HCT116 (cell line): ENCODE measurements around the gene GPS2. TPM values are rescaled to one million over a fixed set of nuclear protein-coding genes. Genes with fewer than 3 reads are reported as not detected.
"Not testable (repeated sequence)": the region's sequence is repeated elsewhere in the genome, so short reads cannot be mapped to it uniquely, and the experiment has no call there.

Source experiments
- ATAC-seq: fragments of 200-7000 bp; cut with Tn5 transposase; 2 replicates; pipeline ENCODE4 v1.9.1; 2020; ENCODE audit warnings: mild to moderate bottlenecking, moderate library complexity
- BruUV-seq: library from RNA; stranded (reverse); fragments of 400-500 nt; replicated peaks from 2 replicates; lab custom pipeline; 2021; lab: Mats Ljungman, UMichigan
- CTCF ChIA-PET: fragments of 300-600 bp; sonication (Branson Sonifier 250); formaldehyde crosslinking; loops from one replicate; lab custom pipeline; 2021; ENCODE audit warnings: antibody characterized with exemption; lab: Charles Lee
- POLR2A ChIA-PET: fragments of 300-600, 350-600 bp; sonication (Branson Sonifier 250); formaldehyde crosslinking; loops from one replicate; lab custom pipeline; 2021; ENCODE audit warnings: antibody characterized with exemption; lab: Charles Lee
- RAD21 ChIA-PET, 2 experiments: fragments of 300-600 bp; sonication (Branson Sonifier 250); formaldehyde crosslinking; loops; one replicate each; lab custom pipeline; 2023; ENCODE audit warnings: low total read pairs in 2 of 2; ENCODE audit not compliant: uncharacterized antibody in 2 of 2, unreplicated experiment in 2 of 2, low non-redundant PET in 1 of 2; lab: Charles Lee
- DNase-seq: peaks from one replicate; pipeline ENCODE4 v3.0.0-alpha.2; 2010; ENCODE audit warnings: low read depth, low spot score
- H2AFZ ChIP-seq: fragments of 200-600 bp; shearing (Covaris generic), sonication (generic); 2 replicates; pipeline ENCODE4 v1.6.1; 2017; ENCODE audit warnings: low read depth, mixed run types, mixed read lengths, antibody characterized with exemption, low read length; ENCODE audit not compliant: poor library complexity, severe bottlenecking
- H3K27ac ChIP-seq: 2 replicates; pipeline ENCODE4 v1.5.1; 2012; ENCODE audit warnings: low read depth, low read length
- H3K27me3 ChIP-seq: fragments of 200-600 bp; sonication (generic); 2 replicates; pipeline ENCODE4 v1.6.1; 2016; ENCODE audit warnings: mixed run types, low read length, mixed read lengths; ENCODE audit not compliant: insufficient read depth
- H3K36me3 ChIP-seq, 2 experiments: fragments of 200-500 bp in 1 of 2; fragments of 200-600 bp in 1 of 2; sonication (Bioruptor generic) in 1 of 2; sonication (generic) in 1 of 2; 2 replicates each; pipeline versions ENCODE4 v1.5.1 to v1.6.1; 2014 to 2016; ENCODE audit warnings: low read length in 2 of 2, inconsistent platforms in 1 of 2, mixed read lengths in 1 of 2, mixed run types in 1 of 2; ENCODE audit not compliant: insufficient read depth in 2 of 2, control insufficient read depth in 1 of 2
- H3K4me1 ChIP-seq, 2 experiments: fragments of 200-600 bp in 1 of 2; sonication (generic) in 1 of 2; 2 replicates each; pipeline versions ENCODE4 v1.5.1 to v1.6.1; 2012 to 2017; ENCODE audit warnings: low read length in 2 of 2, inconsistent platforms in 1 of 2, mild to moderate bottlenecking in 1 of 2, mixed read lengths in 1 of 2, mixed run types in 1 of 2, moderate library complexity in 1 of 2; ENCODE audit not compliant: insufficient read depth in 2 of 2, control insufficient read depth in 1 of 2
- H3K4me2 ChIP-seq: fragments of 200-600 bp; sonication (generic); 2 replicates; pipeline ENCODE4 v1.6.1; 2017; ENCODE audit warnings: mixed run types, low read length, mixed read lengths
- H3K4me3 ChIP-seq, 2 experiments: fragments of 200-600 bp in 1 of 2; sonication (generic) in 1 of 2; replicated peaks in 1 of 2; 2 replicates each; pipeline ENCODE4 v1.5.1; 2011 to 2016; ENCODE audit warnings: low read length in 2 of 2, control low read depth in 1 of 2, low read depth in 1 of 2, mild to moderate bottlenecking in 1 of 2, mixed read lengths in 1 of 2, mixed run types in 1 of 2
- H3K79me2 ChIP-seq: fragments of 200-600 bp; sonication (generic); 2 replicates; pipeline ENCODE4 v1.6.1; 2017; ENCODE audit warnings: mild to moderate bottlenecking, mixed run types, low read length, moderate library complexity, mixed read lengths; ENCODE audit not compliant: insufficient read depth
- H3K9ac ChIP-seq: fragments of 200-600 bp; sonication (generic); 2 replicates; pipeline ENCODE4 v1.6.1; 2016; ENCODE audit warnings: low read length, mixed read lengths
- H3K9me2 ChIP-seq: fragments of 200-600 bp; sonication (generic), shearing (Covaris generic); 2 replicates; pipeline ENCODE4 v1.6.1; 2017; ENCODE audit warnings: mixed run types, mild to moderate bottlenecking, moderate library complexity; ENCODE audit not compliant: insufficient read depth
- H3K9me3 ChIP-seq, 2 experiments: fragments of 200-500 bp in 1 of 2; fragments of 200-600 bp in 1 of 2; sonication (Bioruptor generic) in 1 of 2; sonication (generic) in 1 of 2; 2 replicates each; pipeline ENCODE4 v1.6.1; 2014 to 2017; ENCODE audit warnings: low read length in 2 of 2, mixed read lengths in 2 of 2, inconsistent platforms in 1 of 2, low read depth in 1 of 2, mild to moderate bottlenecking in 1 of 2, mixed run types in 1 of 2, moderate library complexity in 1 of 2; ENCODE audit not compliant: control insufficient read depth in 1 of 2, insufficient read depth in 1 of 2
- H4K20me1 ChIP-seq: fragments of 200-600 bp; sonication (generic), shearing (Covaris generic); 2 replicates; pipeline ENCODE4 v1.6.1; 2017; ENCODE audit warnings: mixed run types, mild to moderate bottlenecking, moderate library complexity; ENCODE audit not compliant: insufficient read depth
- YY1 ChIP-seq: IDR thresholded peaks from 2 replicates; pipeline ENCODE4 v1.6.1; 2011; ENCODE audit warnings: low read length, low read depth, moderate library complexity, mild to moderate bottlenecking; ENCODE audit not compliant: insufficient replicate concordance; ENCODE audit errors: extremely low read depth
- intact Hi-C: fragments of 100-400 bp; cut with micrococcal nuclease; formaldehyde crosslinking; loops from 2 replicates; pipeline ENCODE4 v1.10.0; 2022
- total RNA-seq: library from RNA; stranded (reverse); gene quantifications from one replicate; pipeline ENCODE4 v1.2.1, GENCODE V29; 2021; ENCODE audit not compliant: unreplicated experiment
- TF ChIP-seq, protein P1 (sequence below): IDR thresholded peaks from 2 replicates; pipeline ENCODE4 v1.6.1; 2012; ENCODE audit warnings: low read depth

The GPS2 gene
- total RNA-seq, 1 experiment from 2014 or later = 61.3 TPM

DNA sequence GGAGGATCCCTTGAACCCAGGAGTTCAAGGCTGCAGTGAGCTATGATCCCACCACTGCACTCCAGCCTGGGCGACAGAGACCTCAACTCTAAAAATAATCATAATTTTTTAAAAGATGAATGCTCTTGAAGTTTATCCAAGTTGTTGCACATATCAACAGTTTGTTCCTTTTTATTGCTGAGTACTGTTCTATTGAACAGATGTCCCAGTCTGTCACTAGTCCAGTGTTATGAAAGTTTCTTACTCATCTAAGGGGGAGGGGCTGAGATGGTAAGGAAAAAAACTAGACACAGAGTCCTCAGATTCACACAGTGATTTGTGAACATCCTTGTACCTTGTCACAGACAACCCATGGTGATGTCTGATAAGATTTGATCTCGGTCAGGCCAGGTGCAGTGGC is 25.0 kb upstream of the GPS2 start:
- BruUV-seq = no TSS peak
- H3K4me3 ChIP-seq = no peak overlapping the region
- H3K79me2 ChIP-seq = no peaks in the 10 kb centered on the region
- H3K9me3 ChIP-seq = no peaks in the 10 kb centered on the region
- POLR2A ChIA-PET = no interaction called here
- intact Hi-C loops = no loop called here
- no peak overlapping the region for H3K4me2 ChIP-seq
- H4K20me1 ChIP-seq = no peaks in the 10 kb centered on the region
- peaks cover 0 to 5% of the 10 kb centered on the region in 2 experiments; a peak in 2 of 4 replicates for H3K4me1 ChIP-seq
- RAD21 ChIA-PET = no interaction called here
- H3K36me3 ChIP-seq = no peaks in the 10 kb centered on the region
- no peak overlapping the region for H3K27ac ChIP-seq
- no peaks in the 10 kb centered on the region for H3K9me2 ChIP-seq
- CTCF ChIA-PET = no interaction called here
- H3K27me3 ChIP-seq = no peaks in the 10 kb centered on the region
- no peak overlapping the region for H2AFZ ChIP-seq
- DNase-seq (no peak), ATAC-seq (no peak)
- no peak overlapping the region for H3K9ac ChIP-seq
- no peak for TF ChIP-seq YY1
- TF ChIP-seq, protein P1, sequence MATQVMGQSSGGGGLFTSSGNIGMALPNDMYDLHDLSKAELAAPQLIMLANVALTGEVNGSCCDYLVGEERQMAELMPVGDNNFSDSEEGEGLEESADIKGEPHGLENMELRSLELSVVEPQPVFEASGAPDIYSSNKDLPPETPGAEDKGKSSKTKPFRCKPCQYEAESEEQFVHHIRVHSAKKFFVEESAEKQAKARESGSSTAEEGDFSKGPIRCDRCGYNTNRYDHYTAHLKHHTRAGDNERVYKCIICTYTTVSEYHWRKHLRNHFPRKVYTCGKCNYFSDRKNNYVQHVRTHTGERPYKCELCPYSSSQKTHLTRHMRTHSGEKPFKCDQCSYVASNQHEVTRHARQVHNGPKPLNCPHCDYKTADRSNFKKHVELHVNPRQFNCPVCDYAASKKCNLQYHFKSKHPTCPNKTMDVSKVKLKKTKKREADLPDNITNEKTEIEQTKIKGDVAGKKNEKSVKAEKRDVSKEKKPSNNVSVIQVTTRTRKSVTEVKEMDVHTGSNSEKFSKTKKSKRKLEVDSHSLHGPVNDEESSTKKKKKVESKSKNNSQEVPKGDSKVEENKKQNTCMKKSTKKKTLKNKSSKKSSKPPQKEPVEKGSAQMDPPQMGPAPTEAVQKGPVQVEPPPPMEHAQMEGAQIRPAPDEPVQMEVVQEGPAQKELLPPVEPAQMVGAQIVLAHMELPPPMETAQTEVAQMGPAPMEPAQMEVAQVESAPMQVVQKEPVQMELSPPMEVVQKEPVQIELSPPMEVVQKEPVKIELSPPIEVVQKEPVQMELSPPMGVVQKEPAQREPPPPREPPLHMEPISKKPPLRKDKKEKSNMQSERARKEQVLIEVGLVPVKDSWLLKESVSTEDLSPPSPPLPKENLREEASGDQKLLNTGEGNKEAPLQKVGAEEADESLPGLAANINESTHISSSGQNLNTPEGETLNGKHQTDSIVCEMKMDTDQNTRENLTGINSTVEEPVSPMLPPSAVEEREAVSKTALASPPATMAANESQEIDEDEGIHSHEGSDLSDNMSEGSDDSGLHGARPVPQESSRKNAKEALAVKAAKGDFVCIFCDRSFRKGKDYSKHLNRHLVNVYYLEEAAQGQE = no peak

DNA sequence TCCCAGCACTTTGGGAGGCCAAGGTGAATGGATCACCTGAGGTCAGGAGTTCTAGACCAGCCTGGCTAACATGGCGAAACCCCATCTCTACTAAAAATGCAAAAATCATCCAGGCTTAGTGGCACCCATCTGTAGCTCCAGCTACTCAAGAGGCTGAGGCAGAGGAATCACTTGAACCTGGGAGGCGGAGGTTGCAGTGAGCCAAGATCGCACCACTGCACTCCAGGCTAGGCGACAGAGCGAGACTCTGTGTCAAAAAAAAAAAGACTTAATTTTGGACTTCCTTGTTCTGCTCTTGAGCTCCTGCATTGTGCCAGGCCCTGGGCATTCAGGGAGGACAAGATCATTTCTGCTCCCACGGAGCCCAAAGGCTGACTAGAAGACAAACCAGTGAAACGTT is 22.4 kb upstream of the GPS2 start:
- H3K79me2 ChIP-seq, RAD21 ChIA-PET, H4K20me1 ChIP-seq, H3K9ac ChIP-seq, H3K9me3 ChIP-seq, H3K36me3 ChIP-seq, H3K4me1 ChIP-seq, CTCF ChIA-PET, DNase-seq, H2AFZ ChIP-seq, BruUV-seq, H3K9me2 ChIP-seq, intact Hi-C loops, H3K27ac ChIP-seq, POLR2A ChIA-PET, H3K4me3 ChIP-seq, ATAC-seq, H3K27me3 ChIP-seq, H3K4me2 ChIP-seq: not testable (repeated sequence)
